ENCODE data around the gene ARAP1. TPM values are rescaled to one million over a fixed set of nuclear protein-coding genes. Genes with fewer than 3 reads are reported as not detected.

ARAP1 gene
- total and polyA plus RNA-seq, 2 of the 8 experiments (the other 6 are each of a cell fraction or from before 2014, with no cell fraction given): 25.7 to 61.6 TPM

GRCh38 chr11:72741849-72742512, 10.2 kb downstream of the ARAP1 start:
- Histone ChIP-seq H3K79me1 (ENCODE audit: low read depth, low read length) (peaks cover 19% of the 10 kb centered on the region), H4K8ac (ENCODE audit: extremely low read depth, insufficient read depth, low read length) (no peak overlapping the region), H3K27ac (ENCODE audit: low read depth, low read length) (peak overlapping the region; percentile 46; the same call in 1 of the 2 replicates), H2BK5ac (ENCODE audit: low read depth, low read length) (peak overlapping the region; percentile 95), H4K5ac (ENCODE audit: insufficient read length, low read depth, low read length) (no peak overlapping the region), H3K9ac (replicated peaks in 1 of 4; ENCODE audit: extremely low read depth in 1 of 4, low read depth in 3 of 4, low read length in 3 of 4) (peak overlapping the region in 1 of 4 experiments; percentile 4; a peak in 1 of 7 replicates), H2BK15ac (ENCODE audit: low read length) (0 out of 2 replicates have a peak overlapping the region, but pooled peaks have one; percentile 31), H2BK20ac (ENCODE audit: low read length) (no peak overlapping the region), H4K91ac (replicated peaks; ENCODE audit: insufficient read length, low read length) (no peak overlapping the region), H3K18ac (ENCODE audit: extremely low read depth, low read length) (no peak overlapping the region), H2BK12ac (ENCODE audit: low read depth, low read length) (0 out of 2 replicates have a peak overlapping the region, but pooled peaks have one; percentile 65), H2BK120ac (replicated peaks; ENCODE audit: low read depth, low read length) (no peak overlapping the region), H2AK5ac (ENCODE audit: low read depth, low read length) (no peak overlapping the region), H4K20me1 (replicated peaks in 1 of 2; ENCODE audit: control insufficient read depth in 1 of 2, insufficient read depth in 2 of 2, low read length in 2 of 2) (peaks cover 15 to 38% of the 10 kb centered on the region in 2 experiments), H3K4me2 (ENCODE audit: insufficient read depth in 1 of 2, low read depth in 2 of 2, low read length in 2 of 2) (no peak overlapping the region), H3K36me3 (ENCODE audit: control insufficient read depth in 2 of 4, insufficient read depth in 4 of 4, low read length in 3 of 4) (peaks cover 0 to 1% (median 0%) of the 10 kb centered on the region in 4 experiments; a peak in 1 of 8 replicates), H3K9me3 (ENCODE audit: insufficient read depth in 2 of 2, low read depth in 1 of 2, low read length in 1 of 2) (no peaks in the 10 kb centered on the region), H2AFZ (ENCODE audit: low read length) (no peak overlapping the region), H3K27me3 (replicated peaks in 1 of 4; ENCODE audit: control insufficient read depth in 3 of 4, extremely low read depth in 1 of 4, insufficient read depth in 3 of 4, low read length in 3 of 4) (no peaks in the 10 kb centered on the region), H3K4ac (replicated peaks; ENCODE audit: insufficient read length, low read depth, low read length) (no peak overlapping the region), H3K79me2 (ENCODE audit: control insufficient read depth in 1 of 2, insufficient read depth in 2 of 2, low read length in 2 of 2) (peaks cover 4 to 59% of the 10 kb centered on the region in 2 experiments; a peak in 3 of 4 replicates), H3K4me3 (ENCODE audit: extremely low read depth in 1 of 4, insufficient read depth in 2 of 4, low read depth in 3 of 4, low read length in 4 of 4) (no peak overlapping the region), H3K56ac (replicated peaks; ENCODE audit: insufficient read length, low read depth, low read length) (no peak overlapping the region), H3K4me1 (replicated peaks in 1 of 4; ENCODE audit: control insufficient read depth in 3 of 4, insufficient read depth in 4 of 4, low read length in 3 of 4) (peaks cover 8 to 26% (median 17%) of the 10 kb centered on the region in 4 experiments), H3K23ac (ENCODE audit: insufficient read length) (no peak overlapping the region), H3K23me2 (ENCODE audit: low read depth, low read length) (no peaks in the 10 kb centered on the region), H3K14ac (ENCODE audit: insufficient read length) (no peak overlapping the region)
- ChIA-PET CTCF (ENCODE audit: partially characterized antibody) (interaction anchor here (0.6 to 4.5 kb wide), 10 partner anchors 9 to 71 kb away, joined by 3 to 18 read pairs (median 3); no protein-coding TSS in a partner anchor), POLR2A (ENCODE audit: partially characterized antibody) (interaction anchor here (1.4 to 1.7 kb wide), 2 partner anchors 8 to 10 kb away, joined by 3 to 6 read pairs; partner anchors contain the start of gene ARAP1)
- FAIRE-seq: no peak
- 82% methylated on average over 7 of the region's 7 CpGs; no CpG with 5 or more reads in 1 of the 2 experiments for WGBS, 2 experiments (ENCODE audit: extremely low coverage in 1 of 2, insufficient coverage in 1 of 2, insufficient read length in 1 of 2, insufficient replicate concordance in 2 of 2, low coverage in 1 of 2, low lambda C conversion rate in 2 of 2, missing lambda C conversion rate in 1 of 2)
- DNase-seq (ENCODE audit: low read depth in 1 of 2, low spot score in 2 of 2): no peak
- TF ChIP-seq PHF8 (conservative IDR thresholded peaks at IDR 0.05; ENCODE audit: low read depth, low read length): no peak
- no peak for TF ChIP-seq YY1 (IDR thresholded peaks at IDR 0.05; ENCODE audit: low read depth, low read length)

All from H1 (cell line).